GM12878 (cell line): ENCODE measurements around the gene REEP6. TPM values are rescaled to one million over a fixed set of nuclear protein-coding genes. Genes with fewer than 3 reads are reported as not detected.

Source experiments
- ATAC-seq: fragments of 200-7000 bp; cut with Tn5 transposase; 3 replicates; pipeline ENCODE4 v1.9.1; 2020; ENCODE audit warnings: mild to moderate bottlenecking, moderate library complexity
- BruUV-seq: library from RNA; stranded (reverse); fragments of 400-500 nt; replicated peaks from 2 replicates; lab custom pipeline; 2021; lab: Mats Ljungman, UMichigan
- CTCF ChIA-PET: fragments of 300-600 bp; sonication (Branson Sonifier 250); formaldehyde crosslinking; extraction: SDS; loops from one replicate; lab custom pipeline; 2021; ENCODE audit warnings: inconsistent platforms; lab: Yijun Ruan, JAX
- POLR2A ChIA-PET: fragments of 350-600 bp; formaldehyde crosslinking; extraction: SDS; loops from one replicate; lab custom pipeline; 2021; ENCODE audit warnings: inconsistent platforms; lab: Charles Lee
- RAD21 ChIA-PET: fragments of 300-600 bp; sonication (Branson Sonifier 250); formaldehyde crosslinking; loops from one replicate; lab custom pipeline; 2023; ENCODE audit warnings: antibody characterized with exemption; ENCODE audit not compliant: unreplicated experiment; lab: Charles Lee
- SMC1A ChIA-PET: fragments of 300-600 bp; sonication (Branson Sonifier 250); formaldehyde crosslinking; loops from one replicate; lab custom pipeline; 2023; ENCODE audit not compliant: unreplicated experiment, uncharacterized antibody; lab: Charles Lee
- DNase-seq: peaks from one replicate; pipeline ENCODE4 v3.0.0-alpha.2; 2011; ENCODE audit warnings: low read depth, low spot score
- FAIRE-seq: peaks from 3 replicates; lab custom pipeline; 2011; peaks lifted over from hg19 to GRCh38; lab: Jason Lieb, UNC
- H2AFZ ChIP-seq: 2 replicates; pipeline ENCODE4 v1.6.0; 2011; ENCODE audit warnings: low read depth, low read length, control low read depth; ENCODE audit not compliant: control insufficient read depth
- H3K27ac ChIP-seq: 2 replicates; pipeline ENCODE4 v1.5.1; 2011; ENCODE audit warnings: control low read depth; ENCODE audit not compliant: control insufficient read depth, insufficient read depth
- H3K27me3 ChIP-seq, 2 experiments: replicated peaks in 1 of 2; 2 replicates each; pipeline versions ENCODE4 v1.6.0 to v1.6.1; 2011; ENCODE audit warnings: low read length in 1 of 2; ENCODE audit not compliant: control insufficient read depth in 2 of 2, insufficient read depth in 2 of 2
- H3K36me3 ChIP-seq, 2 experiments: 2 replicates each; pipeline ENCODE4 v1.5.1; 2011; ENCODE audit warnings: low read length in 1 of 2; ENCODE audit not compliant: control insufficient read depth in 2 of 2, insufficient read depth in 2 of 2
- H3K4me1 ChIP-seq: 2 replicates; pipeline ENCODE4 v1.6.1; 2011; ENCODE audit warnings: mild to moderate bottlenecking, low read length, moderate library complexity, mixed read lengths; ENCODE audit not compliant: control insufficient read depth, insufficient read depth
- H3K4me2 ChIP-seq: 2 replicates; pipeline ENCODE4 v1.6.0; 2011; ENCODE audit warnings: control low read depth; ENCODE audit not compliant: control insufficient read depth, insufficient read depth
- H3K4me3 ChIP-seq: fragments of 200-600 bp; sonication (generic); 2 replicates; pipeline ENCODE4 v1.5.1; 2016
- H3K79me2 ChIP-seq: 2 replicates; pipeline ENCODE4 v1.6.0; 2011; ENCODE audit warnings: low read length; ENCODE audit not compliant: control insufficient read depth, insufficient read depth
- H3K9ac ChIP-seq: 2 replicates; pipeline ENCODE4 v1.8.0; 2011; ENCODE audit warnings: low read length, control low read depth, mixed read lengths; ENCODE audit not compliant: control insufficient read depth, insufficient read depth
- H3K9me3 ChIP-seq: replicated peaks from 3 replicates; pipeline ENCODE4 v1.5.1; 2011; ENCODE audit warnings: mild to moderate bottlenecking, low read length; ENCODE audit not compliant: control insufficient read depth, insufficient read depth
- H4K20me1 ChIP-seq: 2 replicates; pipeline ENCODE4 v1.6.0; 2011; ENCODE audit not compliant: control insufficient read depth, insufficient read depth
- BCLAF1 ChIP-seq: fragments of 450-650 bp; IDR thresholded peaks from 2 replicates; pipeline ENCODE4 v1.6.1; 2017; ENCODE audit warnings: antibody characterized with exemption, mild to moderate bottlenecking, moderate library complexity
- BMI1 ChIP-seq: fragments of 450-650 bp; IDR thresholded peaks from 2 replicates; pipeline ENCODE4 v1.6.1; 2016; ENCODE audit warnings: mild to moderate bottlenecking, moderate library complexity, borderline replicate concordance
- CREB1 ChIP-seq: IDR thresholded peaks from 2 replicates; pipeline ENCODE4 v1.6.1; 2012; ENCODE audit warnings: low read depth, mild to moderate bottlenecking, inconsistent platforms
- E2F8 ChIP-seq: fragments of 450-650 bp; IDR thresholded peaks from 2 replicates; pipeline ENCODE4 v1.6.1; 2018; ENCODE audit warnings: mild to moderate bottlenecking, low read depth, moderate library complexity; ENCODE audit not compliant: partially characterized antibody
- PBX3 ChIP-seq: IDR thresholded peaks from 2 replicates; pipeline ENCODE4 v1.6.1; 2011; ENCODE audit warnings: mild to moderate bottlenecking, low read depth, low read length, moderate library complexity; ENCODE audit not compliant: insufficient replicate concordance
- POLR2AphosphoS2 ChIP-seq: IDR thresholded peaks from 2 replicates; pipeline ENCODE4 v1.6.1; 2011; ENCODE audit warnings: low read depth, mild to moderate bottlenecking, low read length, improper control_type of control experiment, moderate library complexity
- SIN3A ChIP-seq: IDR thresholded peaks from 2 replicates; pipeline ENCODE4 v1.6.1; 2012; ENCODE audit warnings: low read depth, low read length, improper control_type of control experiment
- SREBF1 ChIP-seq: IDR thresholded peaks from 2 replicates; pipeline ENCODE4 v1.6.1; 2012; ENCODE audit warnings: mild to moderate bottlenecking, low read length
- ZBED1 ChIP-seq: IDR thresholded peaks from 2 replicates; pipeline ENCODE4 v1.6.1; 2016; ENCODE audit warnings: borderline replicate concordance
- ZBTB33 ChIP-seq: fragments of 450-650 bp; IDR thresholded peaks from 2 replicates; pipeline ENCODE4 v1.6.1; 2017; ENCODE audit warnings: mild to moderate bottlenecking
- ZNF274 ChIP-seq: IDR thresholded peaks from one replicate; pipeline ENCODE4 v1.8.0; 2011; ENCODE audit not compliant: insufficient read length, insufficient read depth
- ZNF687 ChIP-seq: fragments of 450-650 bp; IDR thresholded peaks from 2 replicates; pipeline ENCODE4 v1.6.1; 2017; ENCODE audit warnings: mild to moderate bottlenecking, moderate library complexity
- WGBS: methylation state at CpG from one replicate; pipeline ENCODE4 v1.1.6; 2016; ENCODE audit warnings: low lambda C conversion rate; ENCODE audit not compliant: insufficient replicate concordance, insufficient coverage; ENCODE audit errors: missing lambda C conversion rate; 5-methylcytosine and 5-hydroxymethylcytosine counted together
- in situ Hi-C: fragments of 300-500 bp; cut with MboI; formaldehyde crosslinking; loops from 9 replicates; pipeline ENCODE4 v1.14.3; 2018; ENCODE audit warnings: mixed read lengths
- intact Hi-C: fragments of 100-400 bp; cut with micrococcal nuclease; formaldehyde crosslinking; loops from one replicate; pipeline ENCODE4 v1.14.2; 2022; ENCODE audit not compliant: unreplicated experiment
- polyA plus RNA-seq, 11 experiments: library from polyadenylated mRNA; depleted of rRNA in 4 of 11; unstranded in 6 of 11; stranded (reverse) in 5 of 11; fragments of >200 nt; fragmentation: Nextera tagmentation in 4 of 11; fragmentation: Illumina TruSeq in 1 of 11; extraction: Ambion mirVana in 4 of 11; extraction: Trizol in 1 of 11; gene quantifications; 1 replicate in 1 of 11; 2 replicates in 10 of 11; pipeline versions ENCODE4 v1.2.1 to v1.2.3, GENCODE V29; 2011 to 2016; ENCODE audit warnings: inconsistent platforms in 2 of 11, missing spikeins in 2 of 11, low read depth in 1 of 11
- total RNA-seq, 4 experiments: library from RNA; depleted of rRNA in 3 of 4; stranded (reverse); fragments of >200 nt in 3 of 4; fragmentation: Illumina TruSeq in 1 of 4; extraction: Trizol in 1 of 4; gene quantifications; 2 replicates each; pipeline versions ENCODE4 v1.2.1 to v1.2.3, GENCODE V29; 2013 to 2021

The REEP6 gene
- total and polyA plus RNA-seq, 10 of the 15 experiments (the other 5 are each of a cell fraction or from before 2014, with no cell fraction given), result 0.06 to 1.1 (median 0.39) TPM; not detected in 2

- ChIA-PET SMC1A (no interaction called here), CTCF (no interaction called here), RAD21 (no interaction called here), POLR2A (no interaction called here)
- DNase-seq, result no peak
- intact Hi-C loops, result no loop called here
- no peaks in the 10 kb centered on the region; a peak in 1 of 4 replicates for H3K27me3 ChIP-seq
- H3K4me1 ChIP-seq, result no peaks in the 10 kb centered on the region; the same call in 1 of the 2 replicates
- no peaks in the 10 kb centered on the region for H4K20me1 ChIP-seq
- no peak overlapping the region for H3K4me2 ChIP-seq
- no peak overlapping the region for H3K4me3 ChIP-seq
- H3K9ac ChIP-seq, result no peak overlapping the region
- H3K9me3 ChIP-seq, result no peaks in the 10 kb centered on the region
- no peak overlapping the region for H3K27ac ChIP-seq
- no peaks in the 10 kb centered on the region for H3K36me3 ChIP-seq
- WGBS, result 64% methylated on average over 8 of the region's 11 CpGs
- H2AFZ ChIP-seq, result no peak overlapping the region
- no peak for FAIRE-seq
- BruUV-seq, result no TSS peak
- in situ Hi-C loops, result no loop called here
- no peak for ATAC-seq
- no peaks in the 10 kb centered on the region for H3K79me2 ChIP-seq
- TF ChIP-seq SIN3A (no peak), PBX3 (no peak), ZNF274 (no peak), CREB1 (no peak), POLR2AphosphoS2 (no peak), E2F8 (no peak), BCLAF1 (no peak), SREBF1 (no peak), ZBED1 (no peak), ZNF687 (no peak), BMI1 (no peak), ZBTB33 (no peak)
Measured at GRCh38 chr19:1488282-1488601, 2.7 kb upstream of the REEP6 start.
